Activated T-cell treated with anti-CD3 and anti-CD28 coated beads, Interleukin-2, amount 50 U/mL, for 4 hours (primary cell): ENCODE measurements around the gene POLR1A. TPM values are rescaled to one million over a fixed set of nuclear protein-coding genes. Genes with fewer than 3 reads are reported as not detected.

Experiments used
- ATAC-seq, 2 donors: fragments of 200-7000 bp; cut with Tn5 transposase; one replicate each; pipeline ENCODE4 v1.10.0; 2021
- DNase-seq: peaks from one replicate; pipeline ENCODE4 v3.0.0-alpha.2; 2020
- H3K27me3 Mint-ChIP-seq: one replicate; pipeline ENCODE4 v1.8.0; 2021; ENCODE audit warnings: low read depth, mixed read lengths
- H3K36me3 Mint-ChIP-seq: one replicate; pipeline ENCODE4 v1.8.0; 2022; ENCODE audit warnings: mixed read lengths; ENCODE audit not compliant: insufficient read depth
- H3K4me1 Mint-ChIP-seq: one replicate; pipeline ENCODE4 v1.8.0; 2021; ENCODE audit warnings: low read depth, mixed read lengths
- H3K4me3 Mint-ChIP-seq: one replicate; pipeline ENCODE4 v1.8.0; 2021; ENCODE audit warnings: mild to moderate bottlenecking, moderate library complexity, mixed read lengths
- H3K9me3 Mint-ChIP-seq: one replicate; pipeline ENCODE4 v1.8.0; 2021; ENCODE audit warnings: mixed read lengths
- total RNA-seq, 3 donors: library from RNA; stranded (reverse); gene quantifications; one replicate each; pipeline ENCODE4 v1.2.1, GENCODE V29; 2021

POLR1A gene
- total RNA-seq, 3 donors from 2014 or later = 80.3 to 86.3 (median 81.4) TPM

GRCh38 chr2:85974390-85974789 is 131.3 kb downstream of the POLR1A start:
- no peaks in the 10 kb centered on the region for H3K36me3 Mint-ChIP-seq
- H3K4me1 Mint-ChIP-seq = no peaks in the 10 kb centered on the region
- no peak for ATAC-seq
- no peaks in the 10 kb centered on the region for H3K27me3 Mint-ChIP-seq
- no peaks in the 10 kb centered on the region for H3K9me3 Mint-ChIP-seq
- DNase-seq = no peak
- no peak overlapping the region for H3K4me3 Mint-ChIP-seq

- Mint-ChIP-seq H3K36me3 (no peaks in the 10 kb centered on the region), H3K4me3 (no peak overlapping the region), H3K4me1 (no peaks in the 10 kb centered on the region), H3K9me3 (no peaks in the 10 kb centered on the region), H3K27me3 (no peaks in the 10 kb centered on the region)
- no peak for ATAC-seq
- DNase-seq = no peak
Measured at GRCh38 chr2:85972355-85972754, 133.3 kb downstream of the POLR1A start.

GRCh38 chr2:85971366-85971765 is 134.3 kb downstream of the POLR1A start:
- no peak for DNase-seq
- H3K4me1 Mint-ChIP-seq = no peaks in the 10 kb centered on the region

More at GRCh38 chr2:85971366-85971765, 134.3 kb downstream of the POLR1A start:
- Mint-ChIP-seq H3K4me3 (no peak overlapping the region), H3K36me3 (no peaks in the 10 kb centered on the region), H3K9me3 (no peaks in the 10 kb centered on the region), H3K27me3 (peaks cover under 1% of the 10 kb centered on the region)
- ATAC-seq = no peak

Other genes with a start within 250 kb of the POLR1A start
- gene ST3GAL5, start 216.9 kb downstream of the POLR1A start, total RNA-seq = 1 to 10 TPM; 3.6 to 5.3 (median 4.4) TPM
- 100 to 1,000 TPM; 131 to 138 (median 138) TPM for gene PTCD3, start 349 bp upstream of the POLR1A start, total RNA-seq
- 100 to 1,000 TPM; 135 to 166 (median 143) TPM for gene IMMT, start 89.6 kb upstream of the POLR1A start, total RNA-seq
- 10 to 100 TPM; 68.3 to 84.8 (median 71.1) TPM for gene MRPL35, start 93.6 kb upstream of the POLR1A start, total RNA-seq
- gene REEP1, start 231.7 kb upstream of the POLR1A start, total RNA-seq = under 1 TPM in 2 of 3 donors, not detected in 1; 0.13 to 0.35 TPM